ENCODE results near the gene ANO2.
"Not testable (repeated sequence)": the region's sequence is repeated elsewhere in the genome, so short reads cannot be mapped to it uniquely, and the experiment has no call there.

ANO2 gene

GRCh38 chr12:5916785-5917290, 28.2 kb downstream of the ANO2 start:
- DNase-seq: no peak

GRCh38 chr12:5915511-5915910, 29.5 kb downstream of the ANO2 start:
- no peak for DNase-seq

GRCh38 chr12:5914387-5915149, 30.5 kb downstream of the ANO2 start:
- DNase-seq: no peak

- no peak for DNase-seq
These were observed 31.7 kb downstream of the ANO2 start for GRCh38 chr12:5913387-5913786.

- DNase-seq: no peak
These were observed 32.4 kb downstream of the ANO2 start for GRCh38 chr12:5912437-5913334.

GRCh38 chr12:5912011-5912410, 33.0 kb downstream of the ANO2 start:
- DNase-seq: no peak

DNA sequence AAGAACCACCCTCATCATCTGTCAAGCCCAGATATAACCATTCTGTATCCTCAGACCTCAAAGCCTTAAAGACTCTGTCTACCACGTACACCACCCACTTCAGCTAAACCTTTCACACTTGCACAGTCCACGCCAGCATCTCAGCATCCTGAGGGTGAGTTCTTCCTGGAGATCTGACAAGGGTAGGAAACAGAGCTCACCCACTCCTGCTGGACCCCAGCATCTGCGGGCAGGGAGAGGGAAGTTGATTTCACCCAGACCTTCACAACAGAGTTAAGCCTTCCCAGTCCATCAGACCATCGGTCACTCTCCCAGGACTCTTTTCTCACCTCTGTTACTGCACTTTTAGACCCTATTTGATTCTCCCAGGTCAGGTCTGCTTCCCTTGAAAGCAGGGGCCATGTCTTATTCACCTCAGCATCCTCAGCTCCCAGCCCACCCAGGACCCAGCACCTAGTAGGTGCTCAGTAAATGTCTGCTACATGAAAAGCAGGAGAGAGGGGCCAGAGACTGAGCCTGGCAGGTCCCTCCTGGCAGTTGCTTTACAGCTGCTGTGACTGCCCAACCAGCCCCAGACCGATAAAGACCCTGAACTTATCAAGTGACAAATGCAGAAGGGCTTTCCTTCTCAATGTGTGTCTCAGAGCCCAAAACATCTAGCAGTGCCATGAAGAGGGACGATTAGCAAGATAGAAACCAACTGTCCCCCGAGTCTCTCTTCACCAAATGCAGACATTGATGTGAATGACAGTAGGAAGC, 34.1 kb downstream of the ANO2 start:
- DNase-seq: no peak

DNA sequence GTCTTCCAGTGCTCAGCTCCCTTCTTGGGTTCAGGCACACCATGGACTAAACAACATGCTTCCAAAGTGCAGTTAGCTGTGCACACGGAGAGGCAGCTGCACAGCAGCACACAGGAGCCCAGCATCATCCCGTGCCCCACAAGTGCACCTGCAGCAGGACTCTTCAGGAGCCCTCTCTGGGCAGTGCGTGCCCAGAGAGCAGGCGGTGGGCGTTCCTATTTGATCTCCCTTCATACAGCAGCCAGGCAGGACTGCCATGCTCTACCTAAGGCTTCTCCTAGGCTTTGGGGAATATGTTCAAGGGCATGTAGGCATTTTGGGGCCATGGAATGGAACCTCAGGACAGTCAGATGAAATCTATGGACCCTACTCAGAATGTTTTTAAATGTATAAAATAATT, 35.5 kb downstream of the ANO2 start:
- DNase-seq: no peak

GRCh38 chr12:5908251-5908650, 36.8 kb downstream of the ANO2 start:
- DNase-seq: no peak

DNA sequence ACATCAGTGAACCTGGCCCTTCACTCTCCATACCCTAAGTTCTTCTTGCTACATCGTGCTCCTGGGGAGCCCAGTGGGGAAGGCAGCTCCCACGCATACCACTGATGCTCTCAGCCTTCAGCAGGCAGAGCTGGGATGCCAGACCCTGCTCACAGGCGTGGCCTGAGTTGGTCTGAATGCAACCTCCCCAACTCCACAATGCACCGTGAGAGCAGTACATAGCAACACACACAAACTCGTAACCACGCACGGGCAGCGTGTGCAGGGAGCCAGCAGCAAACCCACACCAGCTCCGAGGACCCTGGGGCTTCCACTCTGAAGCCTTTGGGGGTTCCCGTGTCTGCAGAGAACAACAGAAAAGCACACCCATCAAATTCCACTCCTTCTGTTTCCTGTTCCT, 37.3 kb downstream of the ANO2 start:
- DNase-seq: no peak

- DNase-seq: no peak
These were observed 39.3 kb downstream of the ANO2 start for GRCh38 chr12:5905757-5906156.

DNA sequence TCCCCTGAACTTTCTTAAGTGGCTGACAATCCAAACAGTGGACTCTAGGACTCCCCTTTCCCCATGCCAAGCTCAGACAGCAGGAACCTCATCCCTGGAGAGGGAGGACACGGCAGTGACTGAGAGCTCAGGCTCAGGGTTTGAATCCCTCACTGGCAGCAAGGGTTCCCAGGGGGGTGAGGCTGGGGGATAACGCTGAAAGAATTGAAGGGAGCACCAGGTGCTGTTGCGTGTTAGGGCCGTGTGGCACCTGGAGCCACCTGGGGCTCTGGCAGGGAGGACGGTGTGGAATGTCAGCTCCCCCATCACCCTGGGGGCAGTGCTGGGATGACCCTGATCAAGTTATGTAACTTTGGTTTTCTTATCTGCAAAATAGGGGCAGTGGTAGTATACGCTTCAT, 40.1 kb downstream of the ANO2 start:
- DNase-seq: no peak

DNA sequence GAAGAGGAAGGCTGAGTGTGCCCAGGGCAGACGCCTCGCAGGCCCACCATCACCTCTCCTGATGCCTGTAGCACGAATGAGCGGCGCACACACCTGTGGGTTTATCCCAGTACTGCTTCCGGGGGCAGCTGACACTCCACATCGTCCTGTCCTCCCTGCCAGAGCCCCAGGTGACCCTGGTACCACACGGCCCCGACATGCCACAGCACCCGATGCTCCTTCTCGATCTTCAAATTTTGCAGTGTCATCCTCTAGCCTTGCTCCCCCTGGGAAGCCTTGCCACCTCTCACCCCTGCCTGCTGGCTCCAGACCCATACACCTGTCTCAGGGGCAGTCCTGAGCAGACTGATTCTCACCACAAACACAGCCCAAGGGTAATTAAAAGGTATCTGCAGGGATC, 40.6 kb downstream of the ANO2 start:
- no peak for DNase-seq

GRCh38 chr12:5902736-5903135, 42.3 kb downstream of the ANO2 start:
- DNase-seq: no peak

DNA sequence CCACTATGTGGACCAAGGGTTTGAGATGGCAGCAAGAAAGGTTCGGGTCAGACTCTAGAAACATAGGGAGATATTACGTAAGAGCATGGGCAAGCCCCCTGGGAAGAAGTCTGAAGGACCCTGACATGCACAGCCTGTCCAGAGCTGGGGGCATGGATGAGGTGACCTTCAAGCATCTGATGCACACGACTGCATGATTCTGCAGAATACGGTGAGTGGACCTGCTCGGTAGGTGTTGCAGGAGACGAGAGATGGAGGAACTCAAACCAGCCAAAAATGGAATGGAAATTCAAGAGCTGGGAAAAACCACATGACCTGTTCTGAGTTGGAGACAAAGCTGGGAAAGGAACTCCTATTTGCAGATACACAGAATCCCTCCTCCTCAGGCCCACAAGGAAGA, 43.6 kb downstream of the ANO2 start:
- no peak for DNase-seq

- DNase-seq: no peak
These were observed 44.4 kb downstream of the ANO2 start for GRCh38 chr12:5900533-5901205.

DNA sequence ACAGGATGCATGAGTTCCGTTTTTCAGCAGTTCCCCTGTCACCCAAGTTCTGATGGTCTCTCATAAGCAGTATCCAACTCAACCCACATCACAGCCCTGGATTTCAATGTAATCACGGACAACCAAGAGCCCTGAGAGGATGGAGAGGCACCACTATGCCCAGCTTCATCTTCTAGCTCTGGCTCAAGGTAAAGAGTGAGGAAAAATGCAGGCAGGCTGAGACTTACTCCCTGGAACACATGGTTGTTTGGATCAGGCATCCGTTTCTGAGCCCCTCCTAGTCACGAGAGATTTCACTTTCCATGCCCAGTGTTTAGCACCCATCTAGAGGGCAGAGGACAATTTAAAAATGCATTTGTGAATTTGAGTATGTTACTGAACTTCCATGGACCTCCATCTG, 45.0 kb downstream of the ANO2 start:
- DNase-seq: no peak

DNA sequence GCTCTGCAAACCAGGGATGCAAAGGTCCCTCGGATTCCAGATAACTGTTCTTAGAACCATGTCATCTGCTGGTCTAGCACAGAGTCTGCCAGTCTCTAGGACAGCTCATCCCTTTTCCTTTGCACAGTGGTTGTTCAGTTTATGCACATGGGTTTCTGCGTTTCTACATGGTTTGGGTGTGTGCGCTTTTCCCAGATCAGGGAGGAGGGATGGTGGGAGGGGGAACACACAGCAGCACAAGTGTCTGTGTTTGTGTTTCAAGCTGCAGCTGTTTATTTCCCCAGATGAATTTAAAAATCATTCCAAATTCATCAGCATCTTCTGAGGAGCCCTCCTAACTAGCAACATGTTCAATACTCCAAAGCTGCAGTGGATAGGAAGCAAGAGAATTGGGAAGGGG, 45.4 kb downstream of the ANO2 start:
- DNase-seq: no peak

DNA sequence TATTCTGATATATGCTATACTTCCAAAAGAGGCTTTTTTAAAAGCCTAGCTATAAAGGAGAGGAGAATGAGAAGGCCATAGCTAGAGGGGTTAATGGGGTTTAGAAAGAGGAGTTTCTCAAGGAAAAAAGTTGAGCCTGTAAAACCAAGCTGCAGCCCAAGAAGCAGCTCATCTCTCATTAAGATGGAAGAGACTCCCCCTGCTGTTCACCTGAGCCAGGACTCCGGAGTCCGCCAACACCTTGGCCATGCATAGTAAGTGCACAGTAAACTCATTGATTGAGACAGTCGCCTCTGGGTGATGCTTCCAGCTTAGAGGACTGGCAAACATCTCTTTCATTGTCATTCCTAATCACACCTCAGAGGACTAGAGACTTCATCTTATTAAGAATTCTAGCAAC, 46.2 kb downstream of the ANO2 start:
- no peak for DNase-seq

GRCh38 chr12:5889381-5890047, 55.5 kb downstream of the ANO2 start:
- DNase-seq: peak; percentile 10

- no peak for DNase-seq
These were observed 56.2 kb downstream of the ANO2 start for GRCh38 chr12:5888816-5889315.

GRCh38 chr12:5887819-5888218, 57.2 kb downstream of the ANO2 start:
- not testable (repeated sequence) for DNase-seq
